H1 (cell line): Measurements from ENCODE around the gene SH3PXD2B. TPM values are rescaled to one million over a fixed set of nuclear protein-coding genes. Genes with fewer than 3 reads are reported as not detected.

Source experiments
- CTCF ChIA-PET: fragments of 300-600 bp; sonication (Branson Sonifier 250); formaldehyde crosslinking; loops from one replicate; lab custom pipeline; 2021; ENCODE audit not compliant: partially characterized antibody; lab: Charles Lee
- POLR2A ChIA-PET: fragments of 300-600 bp; sonication (Branson Sonifier 250); formaldehyde crosslinking; loops from one replicate; lab custom pipeline; 2021; ENCODE audit warnings: inconsistent platforms; ENCODE audit not compliant: partially characterized antibody; lab: Charles Lee
- DNase-seq, 2 experiments: peaks; one replicate each; pipeline versions ENCODE4 v3.0.0 to v3.0.0-alpha.2; 2010 to 2022; ENCODE audit warnings: low spot score in 2 of 2, low read depth in 1 of 2, mixed read lengths in 1 of 2
- FAIRE-seq: peaks from 2 replicates; lab custom pipeline; 2011; peaks lifted over from hg19 to GRCh38; lab: Jason Lieb, UNC
- H2AFZ ChIP-seq: 2 replicates; pipeline ENCODE4 v1.8.1; 2012; ENCODE audit warnings: low read length, inconsistent platforms
- H2AK5ac ChIP-seq: 2 replicates; pipeline ENCODE4 v1.6.1; 2013; ENCODE audit warnings: low read depth, low read length
- H2BK120ac ChIP-seq: replicated peaks from 2 replicates; pipeline ENCODE3; 2013; ENCODE audit warnings: low read depth, low read length, inconsistent platforms
- H2BK12ac ChIP-seq: 2 replicates; pipeline ENCODE4 v1.6.1; 2013; ENCODE audit warnings: low read depth, low read length
- H2BK15ac ChIP-seq: 2 replicates; pipeline ENCODE4 v1.6.1; 2013; ENCODE audit warnings: low read length
- H2BK20ac ChIP-seq: 2 replicates; pipeline ENCODE4 v1.6.1; 2013; ENCODE audit warnings: low read length
- H2BK5ac ChIP-seq: 2 replicates; pipeline ENCODE4 v1.6.1; 2013; ENCODE audit warnings: low read depth, low read length
- H3K14ac ChIP-seq: 2 replicates; pipeline ENCODE4 v1.6.1; 2013; ENCODE audit warnings: inconsistent platforms; ENCODE audit not compliant: insufficient read length
- H3K18ac ChIP-seq: 2 replicates; pipeline ENCODE4 v1.6.1; 2013; ENCODE audit warnings: low read length; ENCODE audit errors: extremely low read depth
- H3K23ac ChIP-seq: 2 replicates; pipeline ENCODE4 v1.6.1; 2013; ENCODE audit warnings: inconsistent platforms; ENCODE audit not compliant: insufficient read length
- H3K23me2 ChIP-seq: 2 replicates; pipeline ENCODE4 v1.6.1; 2013; ENCODE audit warnings: low read depth, low read length
- H3K27ac ChIP-seq: 2 replicates; pipeline ENCODE4 v1.6.1; 2011; ENCODE audit warnings: low read depth, low read length, inconsistent platforms
- H3K27me3 ChIP-seq, 4 experiments: replicated peaks in 1 of 4; 1 replicate in 1 of 4; 2 replicates in 3 of 4; pipeline versions ENCODE4 v1.6.1 to v1.8.1; 2011 to 2013; ENCODE audit warnings: low read length in 3 of 4, mild to moderate bottlenecking in 3 of 4, inconsistent platforms in 2 of 4, mixed read lengths in 2 of 4, moderate library complexity in 1 of 4; ENCODE audit not compliant: control insufficient read depth in 3 of 4, insufficient read depth in 3 of 4; ENCODE audit errors: extremely low read depth in 1 of 4
- H3K36me3 ChIP-seq, 4 experiments: 2 replicates each; pipeline versions ENCODE4 v1.6.1 to v1.8.1; 2011 to 2013; ENCODE audit warnings: mild to moderate bottlenecking in 4 of 4, low read length in 3 of 4, moderate library complexity in 2 of 4, control low read depth in 1 of 4, inconsistent platforms in 1 of 4; ENCODE audit not compliant: insufficient read depth in 4 of 4, control insufficient read depth in 2 of 4
- H3K4ac ChIP-seq: replicated peaks from 2 replicates; pipeline ENCODE3; 2013; ENCODE audit warnings: low read length, low read depth, mixed read lengths, inconsistent platforms; ENCODE audit not compliant: insufficient read length
- H3K4me1 ChIP-seq, 4 experiments: replicated peaks in 1 of 4; 1 replicate in 1 of 4; 2 replicates in 3 of 4; pipeline versions ENCODE4 v1.6.1 to v1.8.1; 2011 to 2013; ENCODE audit warnings: low read length in 3 of 4, inconsistent platforms in 2 of 4, mixed read lengths in 1 of 4; ENCODE audit not compliant: insufficient read depth in 4 of 4, control insufficient read depth in 3 of 4
- H3K4me2 ChIP-seq, 2 experiments: 2 replicates each; pipeline versions ENCODE4 v1.6.1 to v1.8.1; 2011 to 2013; ENCODE audit warnings: low read depth in 2 of 2, low read length in 2 of 2, control low read depth in 1 of 2, inconsistent platforms in 1 of 2, mild to moderate bottlenecking in 1 of 2; ENCODE audit not compliant: insufficient read depth in 1 of 2
- H3K4me3 ChIP-seq, 4 experiments: fragments of 200-600, 300-600 bp in 1 of 4; sonication (generic), shearing (Covaris generic), sonication (Bioruptor Twin) in 1 of 4; 2 replicates each; pipeline versions ENCODE4 v1.5.1 to v1.8.1; 2011 to 2016; ENCODE audit warnings: low read length in 4 of 4, low read depth in 3 of 4, control low read depth in 2 of 4, inconsistent platforms in 2 of 4, mild to moderate bottlenecking in 2 of 4, mixed read lengths in 1 of 4, moderate library complexity in 1 of 4; ENCODE audit not compliant: insufficient read depth in 2 of 4; ENCODE audit errors: extremely low read depth in 1 of 4
- H3K56ac ChIP-seq: replicated peaks from 2 replicates; pipeline ENCODE3; 2013; ENCODE audit warnings: low read depth, mild to moderate bottlenecking, mixed read lengths, low read length, inconsistent platforms; ENCODE audit not compliant: insufficient read length
- H3K79me1 ChIP-seq: 2 replicates; pipeline ENCODE4 v1.6.1; 2013; ENCODE audit warnings: low read depth, low read length, control low read depth
- H3K79me2 ChIP-seq, 2 experiments: 2 replicates each; pipeline versions ENCODE4 v1.6.1 to v1.8.1; 2012 to 2013; ENCODE audit warnings: low read length in 2 of 2, mild to moderate bottlenecking in 2 of 2, inconsistent platforms in 1 of 2; ENCODE audit not compliant: insufficient read depth in 2 of 2, control insufficient read depth in 1 of 2
- H3K9ac ChIP-seq, 4 experiments: replicated peaks in 1 of 4; 1 replicate in 1 of 4; 2 replicates in 3 of 4; pipeline versions ENCODE4 v1.6.1 to v1.8.1; 2011 to 2013; ENCODE audit warnings: low read depth in 3 of 4, low read length in 3 of 4, control low read depth in 2 of 4, mild to moderate bottlenecking in 2 of 4, moderate library complexity in 2 of 4, inconsistent platforms in 1 of 4; ENCODE audit errors: extremely low read depth in 1 of 4
- H3K9me3 ChIP-seq, 2 experiments: 2 replicates each; pipeline versions ENCODE4 v1.6.1 to v1.8.1; 2012 to 2013; ENCODE audit warnings: mild to moderate bottlenecking in 2 of 2, moderate library complexity in 2 of 2, control low read depth in 1 of 2, inconsistent platforms in 1 of 2, low read depth in 1 of 2, low read length in 1 of 2, mixed read lengths in 1 of 2; ENCODE audit not compliant: insufficient read depth in 2 of 2
- H4K20me1 ChIP-seq, 2 experiments: replicated peaks in 1 of 2; 2 replicates each; pipeline versions ENCODE3 to v1.8.1; 2011 to 2013; ENCODE audit warnings: inconsistent platforms in 2 of 2, low read length in 2 of 2, mild to moderate bottlenecking in 1 of 2; ENCODE audit not compliant: insufficient read depth in 2 of 2, control insufficient read depth in 1 of 2
- H4K5ac ChIP-seq: 2 replicates; pipeline ENCODE4 v1.6.1; 2013; ENCODE audit warnings: low read length, low read depth, mixed read lengths, inconsistent platforms; ENCODE audit not compliant: insufficient read length
- H4K8ac ChIP-seq: 2 replicates; pipeline ENCODE4 v1.8.0; 2013; ENCODE audit warnings: mild to moderate bottlenecking, moderate library complexity, low read length, inconsistent platforms; ENCODE audit not compliant: insufficient read depth; ENCODE audit errors: extremely low read depth
- H4K91ac ChIP-seq: replicated peaks from 2 replicates; pipeline ENCODE3; 2013; ENCODE audit warnings: low read length, mixed read lengths, inconsistent platforms; ENCODE audit not compliant: insufficient read length
- BCL11A ChIP-seq, 2 experiments: IDR thresholded peaks; one replicate each; pipeline ENCODE4 v1.6.1; 2011; ENCODE audit warnings: low read depth in 2 of 2, low read length in 2 of 2, mild to moderate bottlenecking in 2 of 2
- BRCA1 ChIP-seq: IDR thresholded peaks from 2 replicates; pipeline ENCODE4 v1.6.1; 2012; ENCODE audit warnings: low read depth, low read length, improper control_type of control experiment
- CREB1 ChIP-seq: IDR thresholded peaks from 2 replicates; pipeline ENCODE4 v1.6.1; 2012; ENCODE audit warnings: inconsistent platforms
- E2F6 ChIP-seq: IDR thresholded peaks from 2 replicates; pipeline ENCODE4 v1.6.1; 2012; ENCODE audit warnings: inconsistent platforms
- EP300 ChIP-seq, 2 experiments: IDR thresholded peaks; 1 replicate in 1 of 2; 2 replicates in 1 of 2; pipeline ENCODE4 v1.6.1; 2011 to 2012; ENCODE audit warnings: low read depth in 2 of 2, low read length in 2 of 2, mild to moderate bottlenecking in 2 of 2, borderline replicate concordance in 1 of 2, inconsistent platforms in 1 of 2, moderate library complexity in 1 of 2
- EZH2 ChIP-seq: fragments of 200-600 bp; sonication (generic); IDR thresholded peaks from 2 replicates; pipeline ENCODE4 v1.7.1; 2012; ENCODE audit warnings: low read depth, mild to moderate bottlenecking, moderate library complexity, low read length, inconsistent platforms; ENCODE audit not compliant: severe bottlenecking
- JUN ChIP-seq: IDR thresholded peaks from 2 replicates; pipeline ENCODE4 v1.6.1; 2011; ENCODE audit warnings: low read depth, mild to moderate bottlenecking, improper control_type of control experiment, low read length
- POU5F1 ChIP-seq: IDR thresholded peaks from 2 replicates; pipeline ENCODE4 v1.6.1; 2011; ENCODE audit warnings: low read depth, mild to moderate bottlenecking, low read length, moderate library complexity
- RAD21 ChIP-seq, 2 experiments: IDR thresholded peaks in 1 of 2; conservative IDR thresholded peaks in 1 of 2; 2 replicates each; pipeline ENCODE4 v1.6.1; 2011; ENCODE audit warnings: low read depth in 2 of 2, low read length in 2 of 2, improper control_type of control experiment in 1 of 2, inconsistent platforms in 1 of 2, mild to moderate bottlenecking in 1 of 2, moderate library complexity in 1 of 2
- SAP30 ChIP-seq: fragments of 300-600 bp; sonication (generic); IDR thresholded peaks from 2 replicates; pipeline ENCODE4 v1.7.1; 2012; ENCODE audit warnings: low read length, moderate library complexity, mild to moderate bottlenecking, inconsistent platforms; ENCODE audit not compliant: insufficient read depth, insufficient replicate concordance
- SIN3A ChIP-seq, 2 experiments: IDR thresholded peaks in 1 of 2; conservative IDR thresholded peaks in 1 of 2; 2 replicates each; pipeline ENCODE4 v1.6.1; 2011 to 2012; ENCODE audit warnings: low read length in 2 of 2, improper control_type of control experiment in 1 of 2, low read depth in 1 of 2, mild to moderate bottlenecking in 1 of 2
- SRF ChIP-seq: IDR thresholded peaks from 2 replicates; pipeline ENCODE4 v1.6.1; 2011; ENCODE audit warnings: mild to moderate bottlenecking, low read depth, low read length, moderate library complexity
- TAF7 ChIP-seq: optimal IDR thresholded peaks from 2 replicates; pipeline ENCODE3; 2011; ENCODE audit warnings: low read depth, mild to moderate bottlenecking, inconsistent platforms, low read length, moderate library complexity, borderline replicate concordance
- WGBS, 2 experiments: shearing (Covaris generic) in 1 of 2; methylation state at CpG; one replicate each; pipeline versions ENCODE4 v1.1.6 to v1.1.7; 2013 to 2015; ENCODE audit warnings: low lambda C conversion rate in 2 of 2, mixed read lengths in 2 of 2, inconsistent platforms in 1 of 2, low coverage in 1 of 2, missing lambda C conversion rate in 1 of 2; ENCODE audit not compliant: insufficient replicate concordance in 2 of 2, insufficient coverage in 1 of 2, insufficient read length in 1 of 2; ENCODE audit errors: extremely low coverage in 1 of 2, missing lambda C conversion rate in 1 of 2; 5-methylcytosine and 5-hydroxymethylcytosine counted together
- polyA plus RNA-seq, 7 experiments: library from polyadenylated mRNA; depleted of rRNA in 3 of 7; stranded (reverse) in 5 of 7; unstranded in 2 of 7; fragments of >200 nt in 5 of 7; fragments of 200-250 nt in 2 of 7; gene quantifications; 1 replicate in 5 of 7; 2 replicates in 1 of 7; 4 replicates in 1 of 7; pipeline versions ENCODE4 v1.2.1 to v1.2.3, GENCODE V29; 2011 to 2013; ENCODE audit warnings: missing spikeins in 2 of 7, mixed read lengths in 2 of 7
- total RNA-seq: library from RNA; stranded (reverse); fragmentation: NEBNext Ultra II Directional; extraction: Animal tissue kit (Norgen Biotek cat#: 25700); gene quantifications from 2 replicates; pipeline ENCODE4 v1.2.1, GENCODE V29; 2021

The SH3PXD2B gene
- total and polyA plus RNA-seq, 2 of the 8 experiments (the other 6 are each of a cell fraction or from before 2014, with no cell fraction given) = 32.9 to 72.9 TPM

- no peak overlapping the region for H3K14ac ChIP-seq
- no peak overlapping the region for H2BK5ac ChIP-seq
- H2BK20ac ChIP-seq = no peak overlapping the region
- H2BK120ac ChIP-seq = no peak overlapping the region
- no peak overlapping the region for H2AFZ ChIP-seq
- no peaks in the 10 kb centered on the region for H3K79me1 ChIP-seq
- no peaks in the 10 kb centered on the region for H3K27me3 ChIP-seq
- no peak overlapping the region for H4K8ac ChIP-seq
- H3K4me1 ChIP-seq = peaks cover 7 to 14% (median 13%) of the 10 kb centered on the region in 4 experiments
- H3K4me3 ChIP-seq = no peak overlapping the region
- no peak overlapping the region for H2AK5ac ChIP-seq
- no peak overlapping the region for H4K5ac ChIP-seq
- no peak overlapping the region for H3K4ac ChIP-seq
- FAIRE-seq (no peak), DNase-seq (no peak)
- no peaks in the 10 kb centered on the region for H4K20me1 ChIP-seq
- H3K56ac ChIP-seq = no peak overlapping the region
- no peak overlapping the region for H2BK15ac ChIP-seq
- ChIA-PET POLR2A (interaction anchor here (1.5 kb wide), 1 partner anchor 15 kb away, joined by 3 read pairs; no protein-coding TSS in a partner anchor), CTCF (no interaction called here)
- no peak overlapping the region for H3K27ac ChIP-seq
- no peak overlapping the region for H3K9ac ChIP-seq
- H3K23me2 ChIP-seq = no peaks in the 10 kb centered on the region
- no peak overlapping the region for H3K23ac ChIP-seq
- no peaks in the 10 kb centered on the region; a peak in 1 of 4 replicates for H3K9me3 ChIP-seq
- no peak overlapping the region for H3K4me2 ChIP-seq
- H3K79me2 ChIP-seq = no peaks in the 10 kb centered on the region
- 85% methylated on average over 6 of the region's 6 CpGs; no CpG with 5 or more reads in 1 of the 2 experiments for WGBS, 2 experiments
- no peak overlapping the region for H3K18ac ChIP-seq
- H4K91ac ChIP-seq = no peak overlapping the region
- H3K36me3 ChIP-seq = peaks cover 2 to 24% (median 8%) of the 10 kb centered on the region in 4 experiments; a peak in 5 of 8 replicates
- no peak overlapping the region for H2BK12ac ChIP-seq
- TF ChIP-seq BRCA1 (no peak), POU5F1 (no peak), EZH2 (no peak), JUN (no peak), SRF (no peak), SAP30 (no peak), TAF7 (no peak), SIN3A (conservative IDR thresholded peaks at IDR 0.05 in 1 of 2, IDR thresholded peaks at IDR 0.05 in 1 of 2; ENCODE audit: low read depth in 1 of 2, low read length in 2 of 2) (no peak), CREB1 (no peak), E2F6 (no peak), BCL11A (IDR thresholded peaks at IDR 0.05; ENCODE audit: low read depth in 2 of 2, low read length in 2 of 2) (no peak), EP300 (IDR thresholded peaks at IDR 0.05; ENCODE audit: borderline replicate concordance in 1 of 2, low read depth in 2 of 2, low read length in 2 of 2) (no peak), RAD21 (IDR thresholded peaks at IDR 0.05 in 1 of 2, conservative IDR thresholded peaks at IDR 0.05 in 1 of 2; ENCODE audit: low read depth in 2 of 2, low read length in 2 of 2) (no peak)
Measured at GRCh38 chr5:172399336-172399735, 55.0 kb downstream of the SH3PXD2B start.
